Suppressor macrophage treated with lipopolysaccharide for 1 hour (primary cell): ENCODE data around the gene FILIP1.

Experiments
- DNase-seq, 3 donors: peaks; one replicate each; pipeline ENCODE4 v3.0.0-alpha.2; 2020 to 2022

The FILIP1 gene

GRCh38 chr6:75491291-75491690, 2.3 kb downstream of the FILIP1 start:
- no peak for DNase-seq

- DNase-seq = no peak
Measured at GRCh38 chr6:75490706-75491105, 2.9 kb downstream of the FILIP1 start.

GRCh38 chr6:75489025-75489424, 4.6 kb downstream of the FILIP1 start:
- no peak for DNase-seq

GRCh38 chr6:75488033-75488432, 5.6 kb downstream of the FILIP1 start:
- peak; percentile 7 to 22 (median 11) for DNase-seq

- no peak for DNase-seq
Measured at GRCh38 chr6:75486850-75487518, 6.6 kb downstream of the FILIP1 start.

DNA sequence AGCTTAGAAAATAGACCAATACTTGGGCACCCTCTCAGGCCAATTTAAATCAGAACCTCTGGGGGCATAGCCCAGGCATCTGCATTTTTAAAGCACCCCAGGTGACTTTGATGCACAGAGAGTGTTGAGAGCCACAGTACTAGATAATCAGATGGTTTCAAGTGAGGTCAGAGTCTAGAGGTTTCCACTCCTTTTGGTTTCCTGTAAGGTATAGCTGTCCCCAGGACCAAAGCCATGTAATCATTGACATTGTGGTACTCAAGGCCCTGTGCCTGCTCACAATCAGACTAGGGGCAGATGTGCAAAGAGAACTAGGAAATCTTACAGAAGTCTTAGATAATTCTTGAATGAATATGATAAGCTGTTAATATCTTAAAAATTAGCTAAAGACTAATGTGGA, 9.1 kb downstream of the FILIP1 start:
- no peak for DNase-seq

- DNase-seq = no peak
Measured at GRCh38 chr6:75483136-75483952, 10.3 kb downstream of the FILIP1 start.

GRCh38 chr6:75481936-75482593, 11.5 kb downstream of the FILIP1 start:
- DNase-seq = no peak

- no peak for DNase-seq
Measured at GRCh38 chr6:75481394-75481793, 12.2 kb downstream of the FILIP1 start.

DNA sequence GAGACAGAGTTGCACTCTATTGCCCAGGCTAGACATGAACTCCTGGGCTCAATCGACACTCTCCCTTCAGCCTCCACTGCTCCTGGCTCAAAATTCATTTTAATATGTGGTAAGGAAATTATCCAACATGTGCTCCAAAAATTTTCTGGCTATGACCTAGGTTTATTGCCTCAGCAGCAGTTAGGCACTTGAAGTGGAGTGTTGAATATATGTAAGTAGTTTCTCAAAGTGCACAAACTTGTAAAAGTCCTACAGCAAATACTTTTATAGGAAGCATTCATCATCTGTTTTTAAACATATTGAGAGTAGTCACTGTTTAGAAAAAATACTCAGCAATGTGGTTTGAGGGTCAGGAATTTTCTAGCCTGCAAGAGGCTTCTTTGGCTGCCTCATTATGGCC, 13.2 kb downstream of the FILIP1 start:
- DNase-seq = no peak

DNA sequence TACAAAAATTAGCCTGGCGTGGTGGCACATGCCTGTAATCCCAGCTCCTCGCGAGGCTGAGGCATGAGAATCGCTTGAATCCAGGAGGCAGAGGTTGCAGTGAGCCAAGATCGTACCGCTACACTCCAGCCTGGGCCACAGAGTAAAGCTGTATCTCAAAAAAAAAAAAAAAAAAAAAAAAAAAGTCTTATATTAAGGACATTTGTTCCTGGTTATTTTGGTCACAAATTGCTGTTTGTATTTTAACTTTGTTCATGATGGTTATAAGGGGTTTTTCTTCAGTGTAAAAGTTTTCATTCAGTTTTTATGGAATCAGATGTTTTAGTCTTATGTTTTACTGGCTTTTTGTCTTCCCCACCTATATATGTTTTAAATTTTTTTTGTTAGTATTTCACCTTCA, 13.9 kb downstream of the FILIP1 start:
- DNase-seq = no peak

- DNase-seq = no peak
Measured at GRCh38 chr6:75478929-75479328, 14.7 kb downstream of the FILIP1 start.

GRCh38 chr6:75472885-75473284, 20.7 kb downstream of the FILIP1 start:
- no peak for DNase-seq

DNA sequence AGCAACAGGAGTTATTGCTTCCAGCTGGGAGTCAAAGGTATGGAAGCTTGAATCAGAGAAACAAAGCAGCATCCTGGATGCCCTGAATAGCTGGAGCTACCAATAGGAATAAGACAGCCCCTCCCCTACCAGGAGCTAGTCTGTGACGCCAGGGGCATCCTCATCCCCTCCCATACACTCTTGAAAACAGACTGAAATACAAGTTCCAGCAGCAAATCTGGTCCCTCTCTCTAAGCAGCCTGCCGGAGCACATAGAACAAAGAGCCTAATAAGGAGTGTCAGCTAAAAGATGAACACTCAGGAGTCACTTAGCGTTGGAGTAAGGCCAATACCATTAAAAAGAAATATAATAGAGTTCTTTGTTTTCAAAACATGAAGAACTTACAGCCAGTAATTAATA, 25.6 kb downstream of the FILIP1 start:
- DNase-seq = no peak

DNA sequence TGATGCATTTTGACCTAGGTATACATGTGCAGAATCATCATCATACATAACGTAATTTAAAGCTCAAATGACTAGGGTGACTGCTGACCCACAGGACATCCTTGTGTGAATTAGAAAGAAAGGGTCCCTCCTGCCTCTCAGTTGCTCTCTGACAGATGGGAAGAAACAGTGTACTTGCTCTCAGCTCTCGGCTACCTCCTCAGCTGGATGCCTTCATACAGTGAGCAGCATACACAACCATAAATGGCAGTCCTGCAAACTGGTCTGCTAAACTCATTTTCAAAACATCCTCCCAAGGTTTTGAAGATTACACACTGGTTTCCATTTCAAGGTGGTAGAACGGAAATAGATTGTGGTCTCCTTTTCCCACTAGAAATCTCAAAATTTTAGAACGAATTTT, 26.3 kb downstream of the FILIP1 start:
- DNase-seq = no peak

- DNase-seq = no peak
Measured at GRCh38 chr6:75466636-75467035, 27.0 kb downstream of the FILIP1 start.

DNA sequence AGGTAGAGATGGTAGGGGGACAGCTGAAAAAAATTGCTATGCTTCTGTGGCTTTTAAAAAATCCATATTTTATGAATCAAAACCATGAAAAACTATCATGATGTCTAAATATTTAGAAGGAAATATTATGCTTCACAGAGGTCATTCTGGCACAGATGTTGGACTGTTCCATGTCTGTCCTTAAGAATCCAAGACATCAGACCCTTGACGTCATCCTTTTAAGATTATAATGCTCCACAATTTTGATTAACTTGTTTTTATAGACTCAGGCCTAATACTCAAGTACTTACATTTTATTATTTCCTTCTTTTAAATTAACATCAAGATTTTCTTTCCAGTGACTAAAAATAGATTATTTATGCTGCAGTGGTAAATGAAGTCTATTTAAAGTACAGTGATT, 29.7 kb downstream of the FILIP1 start:
- DNase-seq = no peak

DNA sequence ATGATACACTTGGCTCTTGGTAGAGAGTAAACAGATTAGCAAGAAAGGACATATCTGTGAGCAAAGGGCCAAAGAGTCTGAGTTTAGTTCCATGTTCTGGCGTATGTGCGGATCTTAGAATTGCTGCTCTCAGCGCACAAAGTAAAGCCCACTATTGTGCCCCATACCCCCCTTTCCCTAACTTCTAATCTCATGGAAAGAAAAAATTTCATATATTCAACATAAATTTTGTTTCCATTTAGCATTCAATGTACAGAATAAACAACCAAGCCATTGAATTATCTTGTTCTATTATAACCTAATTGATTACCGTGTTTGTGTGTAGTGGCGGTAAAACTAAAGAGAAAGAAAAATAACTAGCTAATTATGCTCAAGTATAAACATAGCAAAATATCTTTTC, 30.5 kb downstream of the FILIP1 start:
- DNase-seq = no peak

- DNase-seq = no peak
Measured at GRCh38 chr6:75460681-75461080, 32.9 kb downstream of the FILIP1 start.

GRCh38 chr6:75458895-75459294, 34.7 kb downstream of the FILIP1 start:
- no peak for DNase-seq

DNA sequence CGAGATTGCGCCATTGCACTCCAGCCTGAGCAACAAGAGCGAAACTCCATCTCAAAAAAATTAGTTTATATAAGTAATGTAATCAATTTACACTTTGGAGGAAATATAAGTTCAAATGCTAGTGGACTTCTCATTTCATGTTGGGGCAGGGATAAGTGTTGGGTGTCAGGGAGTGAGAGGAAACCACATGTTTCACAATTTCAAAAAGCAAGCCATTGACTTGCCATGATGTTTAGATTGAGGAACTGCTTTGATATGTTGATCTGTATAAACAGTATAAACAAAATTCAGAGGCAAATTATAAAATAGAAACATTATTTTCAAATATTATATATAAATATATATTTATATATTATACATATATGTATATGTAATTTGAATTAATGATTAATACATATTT, 42.7 kb downstream of the FILIP1 start:
- DNase-seq = no peak

DNA sequence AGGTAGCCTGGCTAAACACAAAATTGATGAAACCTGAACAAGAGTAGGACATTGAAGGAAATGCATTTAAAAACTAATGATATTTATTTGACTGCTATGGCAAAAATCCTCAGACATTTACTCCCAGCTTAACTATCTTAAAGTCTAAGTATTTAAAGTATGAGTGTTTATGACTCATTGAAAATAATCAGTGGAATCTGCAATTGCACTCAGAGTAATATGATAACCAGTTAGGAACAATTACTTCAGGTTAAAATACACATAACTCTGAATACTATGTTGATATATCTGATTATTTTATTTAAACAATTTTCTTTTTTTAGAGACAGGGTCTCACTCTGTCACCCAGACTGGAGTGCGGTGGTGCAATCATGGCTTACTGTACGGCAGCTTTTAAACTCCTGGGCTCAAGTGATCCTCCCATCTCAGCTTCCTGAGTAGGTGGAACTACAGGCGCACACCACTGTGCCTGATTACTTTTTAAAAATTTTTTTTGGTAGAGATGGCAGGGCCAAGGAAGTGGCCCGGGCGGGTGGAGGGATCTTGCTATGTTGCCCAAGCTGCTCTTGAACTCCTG, 43.9 kb downstream of the FILIP1 start:
- DNase-seq = no peak

DNA sequence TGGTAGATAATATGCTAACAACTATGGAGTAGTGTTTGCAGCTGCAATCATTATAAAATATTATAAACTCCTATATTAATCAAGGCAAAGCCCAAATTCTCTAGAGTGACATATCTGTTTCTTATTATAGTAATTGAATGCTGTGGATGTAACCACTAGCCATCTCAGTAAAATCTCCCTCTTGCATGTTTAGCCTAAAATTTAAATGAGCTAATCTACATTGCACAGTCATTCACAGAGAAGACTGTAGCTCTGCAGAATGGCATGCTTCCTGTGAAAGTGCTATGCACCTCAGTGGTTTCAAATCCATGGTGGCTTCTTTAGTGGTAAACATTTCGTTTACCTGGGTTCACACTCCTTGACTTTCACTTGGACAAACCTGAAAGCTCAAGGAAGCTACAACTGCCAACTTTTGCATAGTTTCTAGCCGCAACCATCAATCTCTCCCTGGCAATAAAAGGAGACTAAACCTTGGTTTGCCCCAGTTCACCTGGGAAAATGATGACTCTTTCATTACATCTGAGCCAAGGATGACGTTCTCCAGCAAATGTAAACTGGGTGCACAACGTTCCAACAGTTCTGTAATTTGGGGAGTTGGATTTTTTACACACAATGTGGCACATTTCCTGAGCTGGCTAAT, 47.2 kb downstream of the FILIP1 start:
- DNase-seq = no peak
